Uterus (tissue), 2 donors: Measurements from ENCODE around the gene HAS3.
"Not testable (repeated sequence)": the region's sequence is repeated elsewhere in the genome, so short reads cannot be mapped to it uniquely, and the experiment has no call there.

Experiments
- POLR2A ChIP-seq, 2 donors: fragments of 450-650 bp; IDR thresholded peaks; one replicate each; pipeline ENCODE4 v1.6.1; 2016; ENCODE audit warnings: antibody characterized with exemption in 2 of 2, mild to moderate bottlenecking in 1 of 2, moderate library complexity in 1 of 2
- TF ChIP-seq, protein P1 (sequence below), 4 experiments: fragments of 200-600 bp in 2 of 4; fragments of 450-650 bp in 2 of 4; sonication (generic) in 2 of 4; IDR thresholded peaks; one replicate each; pipeline ENCODE4 v1.5.1; 2016 to 2019; ENCODE audit warnings: antibody characterized with exemption in 4 of 4, mild to moderate bottlenecking in 2 of 4, moderate library complexity in 1 of 4

GRCh38 chr16:69139464-69139863 is 34.0 kb downstream of the HAS3 start:
- TF ChIP-seq, protein P1, sequence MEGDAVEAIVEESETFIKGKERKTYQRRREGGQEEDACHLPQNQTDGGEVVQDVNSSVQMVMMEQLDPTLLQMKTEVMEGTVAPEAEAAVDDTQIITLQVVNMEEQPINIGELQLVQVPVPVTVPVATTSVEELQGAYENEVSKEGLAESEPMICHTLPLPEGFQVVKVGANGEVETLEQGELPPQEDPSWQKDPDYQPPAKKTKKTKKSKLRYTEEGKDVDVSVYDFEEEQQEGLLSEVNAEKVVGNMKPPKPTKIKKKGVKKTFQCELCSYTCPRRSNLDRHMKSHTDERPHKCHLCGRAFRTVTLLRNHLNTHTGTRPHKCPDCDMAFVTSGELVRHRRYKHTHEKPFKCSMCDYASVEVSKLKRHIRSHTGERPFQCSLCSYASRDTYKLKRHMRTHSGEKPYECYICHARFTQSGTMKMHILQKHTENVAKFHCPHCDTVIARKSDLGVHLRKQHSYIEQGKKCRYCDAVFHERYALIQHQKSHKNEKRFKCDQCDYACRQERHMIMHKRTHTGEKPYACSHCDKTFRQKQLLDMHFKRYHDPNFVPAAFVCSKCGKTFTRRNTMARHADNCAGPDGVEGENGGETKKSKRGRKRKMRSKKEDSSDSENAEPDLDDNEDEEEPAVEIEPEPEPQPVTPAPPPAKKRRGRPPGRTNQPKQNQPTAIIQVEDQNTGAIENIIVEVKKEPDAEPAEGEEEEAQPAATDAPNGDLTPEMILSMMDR (IDR thresholded peaks at IDR 0.05), result not testable (repeated sequence)
- not testable (repeated sequence) for TF ChIP-seq POLR2A (IDR thresholded peaks at IDR 0.05)
